HG03575 (cell line): ENCODE results near the gene CNTN5.

ENCODE experiments used
- ATAC-seq: cut with Tn5 transposase; IDR thresholded peaks from one replicate; pipeline ENCODE4 v1.9.1; 2021; ENCODE audit not compliant: unreplicated experiment, insufficient number of reproducible peaks, low FRiP score; ENCODE audit errors: extremely low read depth

The CNTN5 gene

DNA sequence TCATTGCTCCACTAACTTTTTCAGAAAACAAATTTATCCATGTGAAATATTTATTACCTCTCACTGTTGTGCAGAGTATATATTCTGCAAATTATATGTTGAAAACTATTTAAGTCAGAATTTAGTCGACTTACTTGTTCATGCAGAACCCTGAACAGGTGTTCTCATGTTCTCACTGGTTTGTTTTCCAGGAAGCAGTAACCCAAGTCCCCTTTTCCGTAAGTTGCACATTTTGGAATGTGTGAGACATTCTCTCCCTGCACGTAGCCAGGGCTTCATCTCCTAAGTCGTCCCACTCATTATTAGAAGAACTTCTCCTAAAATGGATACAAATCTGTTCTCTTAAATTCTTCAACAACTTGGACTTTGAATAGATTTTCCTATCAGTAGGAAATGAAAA, 524.9 kb downstream of the CNTN5 start:
- ATAC-seq, result no peak

DNA sequence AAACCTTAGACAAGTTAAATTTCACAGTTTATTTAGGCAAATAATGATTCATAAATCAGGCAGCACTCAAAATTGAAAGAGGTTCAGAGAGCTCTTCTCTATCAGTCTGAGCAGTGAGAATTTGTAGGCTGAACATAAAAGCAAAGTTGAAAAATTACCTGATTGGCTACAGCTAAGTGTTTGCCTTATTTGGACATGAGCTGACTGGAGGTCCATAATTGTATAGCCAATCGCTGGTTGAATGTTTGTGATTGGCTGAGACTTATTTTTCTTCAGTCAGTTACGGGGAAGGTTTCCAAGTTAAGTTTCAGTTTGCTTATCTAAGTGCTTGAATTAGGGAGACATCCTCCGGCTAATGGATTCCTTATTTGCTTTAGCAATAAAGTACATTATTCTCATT, 527.5 kb downstream of the CNTN5 start:
- no peak for ATAC-seq

DNA sequence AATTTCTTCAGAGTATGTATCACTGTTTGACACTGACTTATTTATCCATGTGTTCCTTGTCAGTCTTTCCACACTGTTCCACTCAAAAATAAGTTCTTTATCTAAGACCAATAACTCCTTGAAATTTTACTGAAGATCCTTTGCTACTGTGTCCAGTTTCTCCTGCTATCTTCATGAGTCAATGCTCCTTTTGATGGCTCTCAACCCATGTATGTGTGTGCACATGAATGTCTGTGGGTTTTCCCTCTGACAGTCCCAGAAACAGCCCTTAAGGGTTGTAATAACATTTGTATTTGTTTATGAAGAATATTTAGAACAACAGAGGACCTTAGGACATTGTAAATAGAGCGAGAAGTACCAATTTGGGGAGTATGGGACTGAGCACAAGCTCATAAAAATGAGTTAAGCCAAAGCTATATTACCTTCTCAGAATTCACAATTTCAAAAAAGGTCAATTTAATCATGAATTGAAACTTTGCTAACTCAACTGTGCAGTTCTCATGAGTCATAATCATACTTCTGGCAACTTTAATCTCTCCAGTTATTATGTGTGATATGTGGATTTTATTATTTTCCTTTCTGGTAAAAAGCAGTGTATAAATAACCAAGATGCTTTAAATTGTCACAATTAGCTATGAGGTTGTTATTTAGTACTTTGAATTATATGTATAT, 533.6 kb downstream of the CNTN5 start:
- ATAC-seq, result no peak

DNA sequence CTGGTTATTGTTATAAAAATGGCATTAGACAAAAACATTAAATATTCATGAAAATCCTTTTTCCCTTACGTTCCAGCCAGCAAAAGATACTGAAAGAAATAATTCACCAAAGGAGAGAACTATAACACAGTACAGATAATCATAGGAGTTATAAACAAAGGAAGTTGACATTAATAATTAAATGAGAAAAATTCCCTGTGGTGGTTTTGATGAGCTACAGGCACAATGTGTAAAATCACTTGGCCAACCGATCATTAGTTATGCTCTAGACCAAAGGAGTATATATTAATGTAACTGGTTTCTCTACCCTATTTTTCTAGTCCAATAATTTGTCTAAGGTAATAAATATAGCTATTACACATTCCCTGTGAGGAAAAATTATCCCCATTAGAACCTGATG, 534.7 kb downstream of the CNTN5 start:
- ATAC-seq, result no peak

DNA sequence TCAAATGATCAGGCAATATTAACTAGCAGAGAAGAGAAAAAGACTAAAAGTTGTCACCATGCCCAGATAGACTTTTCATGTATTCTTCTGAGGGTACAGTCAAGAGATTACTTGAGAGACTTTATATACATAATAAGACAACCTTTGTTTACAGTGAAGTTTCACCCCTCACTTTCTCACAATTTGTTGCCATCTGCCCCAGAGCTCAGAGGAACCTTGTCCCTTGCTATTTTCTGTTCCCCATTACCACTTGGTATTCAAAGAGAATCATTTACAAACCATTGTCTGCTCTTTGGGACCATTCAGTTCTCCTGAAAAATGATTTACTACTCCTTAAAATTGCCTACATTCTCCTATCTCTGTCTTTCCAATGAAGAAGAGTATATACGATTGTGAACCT, 544.6 kb downstream of the CNTN5 start:
- ATAC-seq, result no peak

DNA sequence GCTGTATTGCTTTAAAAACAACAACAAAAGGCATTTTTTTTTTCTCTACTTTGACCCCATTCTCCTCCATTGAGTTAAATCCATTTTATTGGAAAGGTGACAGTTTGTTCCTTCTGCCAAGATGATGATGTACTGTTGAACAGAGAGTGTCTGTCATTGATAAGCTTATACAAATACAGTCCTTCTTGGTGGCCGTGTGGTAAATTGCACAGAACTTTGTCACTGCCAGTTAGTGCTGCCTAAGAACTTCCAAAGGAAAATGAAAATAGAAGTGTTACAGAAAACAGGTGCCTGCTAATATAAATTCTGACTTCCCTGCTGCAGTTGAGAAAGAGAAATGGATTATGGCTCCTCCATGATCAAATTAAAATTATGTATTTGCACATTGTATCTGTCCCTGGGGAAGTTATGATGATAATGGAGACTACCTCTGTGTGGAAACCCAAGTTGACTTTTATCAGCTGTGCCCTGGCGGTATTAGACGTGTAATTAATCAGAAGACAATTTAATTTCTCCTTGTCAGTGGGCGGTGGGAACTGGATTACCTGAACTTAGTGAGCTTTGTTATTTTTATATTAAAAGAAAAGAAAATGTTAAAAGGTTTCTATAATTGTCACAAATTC, 546.7 kb downstream of the CNTN5 start:
- ATAC-seq, result no peak

DNA sequence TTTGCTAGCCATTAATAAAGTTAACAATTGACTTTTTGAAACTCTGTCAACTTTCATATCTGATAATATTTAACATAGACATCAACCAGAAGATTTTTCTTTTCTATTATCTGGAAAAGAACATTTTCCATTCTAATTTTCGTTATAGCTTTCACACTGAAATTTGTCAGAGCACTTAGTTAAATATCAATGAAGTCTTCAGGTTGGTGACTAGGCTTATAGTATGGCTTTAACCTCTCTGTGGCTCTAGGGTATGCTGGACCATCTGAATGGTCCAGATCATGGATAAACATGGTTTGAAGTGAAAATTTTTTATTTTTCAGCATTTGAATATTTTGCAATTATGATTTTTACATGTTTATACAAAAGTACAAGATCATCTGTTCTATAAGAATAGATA, 548.1 kb downstream of the CNTN5 start:
- ATAC-seq, result no peak

DNA sequence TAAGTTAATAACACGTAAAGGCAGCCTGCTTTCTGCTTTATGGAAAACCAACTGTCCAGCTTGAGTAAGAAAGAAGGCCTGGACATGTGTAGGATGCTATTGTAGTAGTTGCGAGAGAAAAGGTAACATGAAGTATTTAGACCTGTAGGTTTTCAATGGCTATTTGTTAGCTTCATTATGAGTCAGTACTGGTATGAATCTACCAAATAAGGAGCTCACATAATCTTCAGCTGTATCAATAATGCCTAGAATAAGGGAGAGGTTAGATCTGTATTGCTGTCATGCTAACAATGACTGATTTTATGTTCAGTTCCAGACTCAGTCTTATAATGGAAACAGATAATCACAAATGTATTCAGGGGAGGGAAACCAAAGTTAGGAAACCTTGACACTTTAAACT, 550.3 kb downstream of the CNTN5 start:
- ATAC-seq, result no peak

DNA sequence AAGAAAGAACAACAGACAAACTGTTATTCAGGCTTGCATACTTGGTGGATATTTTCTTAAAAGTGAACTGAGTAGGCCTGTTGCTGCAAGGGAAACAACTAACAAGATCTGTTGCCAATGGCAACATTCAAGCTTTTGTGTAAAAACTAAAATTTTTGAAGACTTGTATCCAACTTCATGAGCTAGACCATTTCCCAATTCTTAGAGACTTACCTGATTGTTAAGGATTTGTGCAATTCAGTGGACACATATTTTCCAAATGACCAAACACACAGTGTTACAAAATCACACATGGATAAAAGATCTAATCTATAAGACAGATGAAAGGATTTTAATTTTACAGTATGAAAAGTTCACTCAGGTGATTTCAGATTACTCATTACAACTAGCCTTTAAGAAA, 564.1 kb downstream of the CNTN5 start:
- no peak for ATAC-seq

DNA sequence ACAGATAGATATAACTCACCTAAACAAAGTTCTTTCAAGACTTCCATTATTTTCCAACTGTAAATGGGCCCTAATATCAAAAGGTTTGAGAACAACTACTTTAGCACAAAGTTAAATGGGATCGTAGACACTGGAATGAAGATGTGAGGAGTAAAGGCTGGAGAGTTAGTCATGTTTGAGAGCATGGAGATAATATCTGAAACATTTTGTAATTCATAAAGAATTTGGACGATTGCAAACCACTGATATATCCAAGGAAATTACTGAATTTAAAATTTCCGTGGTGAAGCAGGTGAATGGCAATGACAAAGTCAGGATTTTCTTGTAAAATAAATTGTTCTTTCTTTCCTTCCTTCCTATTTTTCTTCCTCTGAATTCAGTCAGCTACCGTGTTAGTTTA, 564.9 kb downstream of the CNTN5 start:
- ATAC-seq, result no peak

DNA sequence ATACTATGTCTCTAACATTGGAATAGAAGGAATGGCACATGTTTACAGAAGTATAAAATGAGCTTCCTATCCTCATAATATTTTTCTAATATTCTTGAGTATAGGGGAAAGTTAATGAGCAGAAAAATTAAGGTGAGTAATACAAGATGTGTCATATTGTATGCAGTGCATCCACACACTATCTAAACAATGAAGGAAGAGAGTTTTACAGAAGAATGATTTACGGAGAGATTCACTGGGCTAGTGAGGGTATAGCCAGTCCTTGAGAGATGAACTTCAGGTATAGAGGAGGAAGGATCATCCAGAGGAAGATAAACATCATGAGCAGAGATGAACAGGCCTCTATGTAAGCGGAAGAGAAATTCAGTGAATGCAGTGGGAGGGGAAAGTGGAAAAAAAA, 569.0 kb downstream of the CNTN5 start:
- no peak for ATAC-seq

DNA sequence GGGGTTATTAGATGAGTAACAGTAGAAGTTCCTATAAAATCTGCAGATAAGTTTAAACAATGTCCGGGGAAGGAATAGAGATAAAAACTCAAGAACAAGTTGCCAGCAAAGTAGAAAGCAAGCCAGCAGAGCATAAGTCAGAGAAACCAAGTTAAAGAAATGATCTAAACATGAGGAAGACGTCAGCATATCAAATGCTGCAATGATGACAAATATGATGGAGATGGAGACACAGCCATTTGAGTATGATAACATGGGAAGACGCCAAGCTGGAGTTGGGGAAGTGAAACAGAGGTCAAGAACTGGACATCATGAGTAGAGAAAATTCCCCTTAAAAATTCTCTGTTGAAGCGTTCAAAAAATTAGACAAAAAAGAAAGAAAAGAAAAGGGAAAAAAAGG, 571.5 kb downstream of the CNTN5 start:
- no peak for ATAC-seq

DNA sequence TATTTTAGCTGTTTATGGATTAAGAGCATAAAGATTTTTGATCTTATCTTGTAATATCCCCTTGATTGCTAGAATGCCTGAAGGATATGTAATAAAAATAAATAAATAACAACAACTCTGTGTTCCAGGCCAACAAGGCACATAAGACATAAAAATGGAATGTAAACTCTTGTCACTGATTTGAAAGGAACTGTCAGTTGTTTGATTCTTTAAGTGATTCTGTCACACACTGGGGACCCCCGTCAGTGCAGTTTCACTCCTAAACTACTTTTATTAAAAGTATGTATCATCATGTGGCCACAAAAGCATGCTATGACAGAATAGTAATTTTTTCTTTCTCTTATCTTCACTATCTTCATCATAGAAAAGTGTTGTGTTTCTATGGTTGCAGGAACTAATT, 572.4 kb downstream of the CNTN5 start:
- no peak for ATAC-seq

DNA sequence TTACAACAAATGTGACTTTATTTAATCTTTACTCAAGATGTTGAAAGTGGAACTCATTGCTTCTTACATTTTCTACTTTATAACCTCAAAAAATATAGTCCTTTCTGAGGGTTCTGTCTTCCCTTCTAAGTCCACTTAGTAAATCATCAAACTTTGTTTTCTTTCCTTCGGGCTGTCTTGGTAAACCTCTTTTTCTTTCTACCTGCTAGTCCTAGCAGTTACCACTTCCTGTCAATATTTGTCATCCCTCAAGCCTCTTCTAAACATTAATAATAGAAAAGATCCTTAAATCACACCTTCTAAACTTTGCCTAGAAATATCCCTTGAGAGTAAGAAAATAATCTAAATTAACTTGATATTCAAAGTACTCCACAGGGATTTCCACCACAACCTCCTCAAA, 580.4 kb downstream of the CNTN5 start:
- no peak for ATAC-seq

DNA sequence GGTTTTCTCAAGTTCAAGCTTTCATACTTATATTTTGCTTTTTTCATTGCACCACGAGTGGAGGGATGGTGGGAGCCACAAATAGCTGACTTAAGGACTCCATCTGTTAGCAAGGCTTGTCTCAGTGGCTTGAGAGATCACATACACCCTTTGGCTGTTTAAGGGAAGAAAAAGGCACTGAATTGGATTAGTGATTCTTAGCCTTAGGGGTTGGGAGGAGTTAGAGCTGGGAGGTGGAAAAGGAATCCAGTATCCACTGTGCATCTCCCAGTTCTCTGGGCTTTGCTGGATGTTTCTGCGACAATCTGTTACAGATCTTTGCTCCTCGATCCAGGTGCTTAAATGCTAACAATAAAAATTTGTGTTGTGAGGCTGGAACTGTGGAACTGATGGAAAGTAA, 593.6 kb downstream of the CNTN5 start:
- ATAC-seq, result no peak

DNA sequence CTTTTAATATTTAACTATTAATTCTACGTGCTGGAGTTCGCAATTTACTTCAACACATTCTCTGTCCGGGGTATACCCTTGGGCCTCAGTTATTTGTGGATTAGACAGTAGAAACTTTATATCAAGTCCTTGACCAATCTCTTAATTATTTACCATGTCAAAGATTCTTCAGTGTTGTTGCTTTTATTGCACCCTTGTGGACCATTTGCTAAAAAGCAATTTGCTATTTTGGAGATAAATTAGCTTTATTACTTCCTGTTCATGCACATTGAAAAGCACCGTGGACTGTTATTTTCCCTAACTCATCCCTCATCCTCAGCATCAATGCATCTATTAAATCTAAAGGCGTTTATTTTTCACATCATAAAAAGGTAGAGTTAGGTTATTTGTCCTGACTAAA, 609.9 kb downstream of the CNTN5 start:
- no peak for ATAC-seq

DNA sequence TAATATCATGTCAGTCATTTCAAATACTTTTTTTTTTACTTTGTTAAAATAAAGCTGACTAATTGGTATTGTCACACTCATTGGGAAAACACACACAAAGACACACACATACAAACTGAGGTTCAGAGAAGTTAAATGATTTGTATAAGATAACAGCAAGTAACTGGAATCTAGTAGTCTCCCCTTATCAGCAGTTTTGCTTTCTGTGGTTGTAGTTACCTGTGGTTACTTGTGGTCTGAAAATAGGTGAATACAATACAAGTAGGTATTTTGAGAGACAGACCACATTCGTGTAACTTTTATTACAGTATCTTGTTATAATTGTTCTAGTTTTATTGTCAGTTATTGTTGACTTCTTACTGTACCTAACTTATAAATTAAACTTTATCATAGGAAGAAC, 610.9 kb downstream of the CNTN5 start:
- ATAC-seq, result no peak

DNA sequence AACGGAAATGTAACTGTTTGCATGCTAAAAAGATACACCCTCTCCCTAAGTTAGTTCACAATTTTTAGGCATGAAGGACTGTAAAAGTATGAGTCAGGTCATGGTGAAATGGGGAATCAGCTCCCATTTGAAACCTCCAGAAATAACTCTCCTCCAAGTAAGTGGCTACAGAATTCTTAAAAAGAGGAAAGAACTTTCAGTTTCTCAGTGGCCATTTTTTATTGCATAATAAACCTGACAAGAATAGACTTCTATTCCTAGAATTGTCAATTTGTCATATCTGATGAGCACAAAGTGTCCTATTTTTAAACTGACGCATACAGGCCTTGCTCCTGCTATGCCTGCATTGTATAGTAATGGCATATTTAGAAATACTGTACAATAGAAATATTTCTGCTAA, 612.2 kb downstream of the CNTN5 start:
- no peak for ATAC-seq

DNA sequence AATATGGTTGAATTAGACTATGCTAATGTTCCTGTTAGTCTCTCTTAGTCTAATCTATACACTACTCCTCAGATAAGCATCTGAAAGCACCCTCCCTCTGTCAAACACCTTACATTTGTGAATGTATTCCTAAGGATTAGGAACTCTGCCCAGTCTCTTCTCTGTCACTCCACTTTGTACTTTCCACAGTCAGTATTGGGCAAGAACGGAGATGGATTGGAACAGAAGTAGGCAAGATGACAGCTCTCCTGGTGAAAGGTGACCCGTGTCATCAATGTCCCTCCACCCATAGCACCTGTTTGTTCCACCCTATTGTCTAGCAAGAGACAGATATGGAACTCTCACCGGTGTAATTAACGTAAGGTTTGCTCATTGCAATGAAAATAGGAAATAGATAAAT, 613.8 kb downstream of the CNTN5 start:
- ATAC-seq, result no peak

DNA sequence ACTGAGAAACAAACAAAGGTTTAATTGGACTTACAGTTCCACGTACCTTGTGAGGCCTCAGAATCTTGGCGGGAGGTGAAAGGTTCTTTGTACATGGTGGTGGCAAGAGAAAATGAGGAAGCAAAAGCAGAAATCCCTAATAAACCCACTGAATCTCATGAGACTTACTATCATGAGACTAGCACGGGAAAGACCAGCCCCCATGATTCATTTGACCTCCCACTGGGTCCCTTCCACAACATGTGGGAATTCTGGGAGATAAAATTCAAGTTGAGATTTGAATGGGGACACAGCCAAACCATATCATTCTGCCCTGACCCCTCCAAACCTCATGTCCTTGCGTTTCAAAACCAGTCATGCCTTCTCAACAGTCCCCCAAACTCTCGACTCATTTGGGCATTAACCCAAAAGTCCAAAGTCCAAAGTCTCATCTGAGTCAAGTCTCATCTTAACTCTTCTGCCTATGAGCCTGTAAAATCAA, 617.4 kb downstream of the CNTN5 start:
- no peak for ATAC-seq

DNA sequence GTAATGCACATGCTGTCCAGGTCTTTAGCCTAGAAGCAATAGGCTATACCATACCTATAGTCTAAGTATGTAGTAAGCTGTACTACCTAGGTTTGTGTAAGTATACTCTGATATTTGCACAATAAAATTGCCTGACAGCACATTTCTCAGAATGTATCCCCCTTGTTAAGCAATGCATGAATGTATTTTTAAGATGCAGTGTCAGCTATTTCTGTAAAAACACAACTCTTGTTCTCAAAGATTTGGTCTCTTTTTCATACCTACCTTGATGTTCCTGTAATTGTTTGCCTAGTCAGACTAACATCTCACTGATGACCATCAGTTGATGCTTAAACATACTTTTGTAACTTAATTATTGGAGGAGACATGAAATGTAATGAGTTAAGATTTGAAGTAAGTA, 619.9 kb downstream of the CNTN5 start:
- ATAC-seq, result no peak
